Fibroblast of skin of scalp (primary cell): Measurements from ENCODE around the gene PRICKLE4.
"Not testable (repeated sequence)": the region's sequence is repeated elsewhere in the genome, so short reads cannot be mapped to it uniquely, and the experiment has no call there.

Experiments used
- DNase-seq: peaks from one replicate; pipeline ENCODE4 v3.0.0-alpha.2; 2013

The PRICKLE4 gene

GRCh38 chr6:41746107-41746506 lies 34.5 kb upstream of the PRICKLE4 start:
- no peak for DNase-seq

- no peak for DNase-seq
These were observed 33.1 kb upstream of the PRICKLE4 start, which contains the start of gene PGC for GRCh38 chr6:41747256-41748101. Gene PGC, minus strand, starts transcription at chr6:41747397. Its CDS starts 63 bp downstream, at chr6:41747334.

- DNase-seq, result no peak
These were observed 32.5 kb upstream of the PRICKLE4 start for GRCh38 chr6:41748102-41748477.

DNA sequence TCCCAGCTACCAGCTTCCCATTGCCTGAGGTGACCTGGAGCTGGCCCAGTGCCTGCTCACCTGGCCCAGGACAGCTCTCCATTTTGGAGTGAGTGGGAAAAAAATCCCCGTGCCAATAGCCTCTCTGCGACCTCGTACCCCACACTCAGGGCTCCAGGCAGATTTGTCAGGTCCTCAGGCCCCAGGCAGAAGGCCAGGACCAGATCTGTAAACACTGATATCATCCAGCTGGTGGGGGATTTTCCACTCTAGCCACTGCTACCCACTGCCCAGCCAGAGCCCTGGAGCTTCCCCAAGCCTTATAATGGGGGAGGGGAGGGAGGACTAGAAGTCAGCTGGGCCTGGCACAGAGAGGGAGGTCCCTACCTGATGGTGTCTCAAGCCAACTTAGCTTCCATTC lies 32.0 kb upstream of the PRICKLE4 start:
- DNase-seq, result no peak

DNA sequence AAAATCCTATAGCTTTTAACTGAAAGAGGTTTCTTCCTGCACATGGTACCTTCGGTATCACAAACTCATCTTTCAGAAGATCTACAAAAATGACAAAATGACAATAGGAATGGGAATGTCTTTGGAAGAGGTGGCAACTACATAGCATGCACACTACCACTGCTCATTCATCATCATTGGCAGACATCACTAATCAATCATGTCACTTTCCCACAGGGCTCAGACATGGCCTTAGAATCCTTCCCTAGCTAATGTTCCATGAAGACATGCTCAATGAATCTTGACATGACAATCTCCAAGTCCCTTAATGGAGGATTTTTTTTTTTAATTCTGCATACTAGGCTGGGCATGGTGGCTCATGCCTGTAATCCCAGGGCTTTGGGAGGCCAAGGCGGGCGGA lies 30.2 kb upstream of the PRICKLE4 start:
- no peak for DNase-seq

DNA sequence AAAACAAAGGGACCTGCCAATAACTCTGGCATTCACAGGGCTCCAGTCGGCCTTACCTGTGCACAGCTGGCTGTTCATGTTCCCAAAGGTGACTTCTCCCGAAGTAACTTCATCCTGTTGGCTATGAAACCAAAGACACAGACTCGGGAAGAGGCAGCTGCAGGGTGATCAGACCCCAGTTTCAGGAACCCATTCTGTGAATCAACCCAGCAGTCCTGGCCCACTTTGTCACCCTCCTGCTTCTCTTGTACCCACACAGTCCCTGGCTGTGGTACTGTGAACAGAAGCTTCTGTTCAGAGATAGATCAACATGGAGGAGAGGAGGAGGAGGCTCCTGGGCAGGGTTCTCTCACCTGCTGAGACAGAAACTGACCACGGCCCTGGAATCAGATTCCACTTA lies 24.7 kb upstream of the PRICKLE4 start:
- no peak for DNase-seq

DNA sequence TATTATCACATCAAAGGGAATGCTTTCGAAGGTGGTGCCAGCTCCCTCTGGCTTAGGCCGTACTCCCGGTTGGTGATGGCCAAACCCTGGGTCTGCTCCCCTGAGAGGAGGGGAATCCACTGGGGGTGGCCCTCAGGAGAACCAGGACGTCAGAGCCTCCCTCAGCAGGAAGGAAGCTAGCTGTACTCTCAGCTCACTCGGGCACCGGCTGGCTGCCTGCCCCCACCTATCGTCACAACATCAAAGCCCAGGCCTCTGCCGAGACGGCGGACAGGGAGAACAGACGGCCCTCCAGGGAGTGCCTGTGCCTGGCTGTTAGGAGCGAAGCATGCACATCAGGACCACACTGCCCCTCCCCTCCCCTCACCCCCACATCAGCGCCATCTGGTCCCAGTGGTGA lies 24.2 kb upstream of the PRICKLE4 start:
- DNase-seq, result no peak

DNA sequence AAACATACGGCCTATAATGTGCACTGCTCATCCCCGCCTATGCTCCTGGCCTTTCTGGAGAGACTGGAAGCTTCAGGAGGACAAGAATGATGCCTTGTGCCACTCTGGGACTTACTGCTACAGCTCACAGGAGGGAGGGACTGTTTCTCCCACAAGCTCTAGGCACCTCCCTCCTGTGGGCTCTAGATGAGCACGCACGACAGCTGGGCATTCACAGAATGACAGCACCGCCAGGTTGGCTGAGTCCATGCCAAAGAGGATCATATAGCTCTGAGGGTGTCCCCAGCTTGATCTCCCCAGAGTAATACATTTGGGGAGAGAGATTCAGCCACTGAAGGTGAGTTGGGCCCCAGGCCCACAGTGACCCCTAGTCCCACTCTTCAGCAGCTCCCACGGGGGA lies 23.3 kb upstream of the PRICKLE4 start:
- DNase-seq, result no peak

GRCh38 chr6:41757931-41758640 lies 22.5 kb upstream of the PRICKLE4 start:
- DNase-seq, result no peak

GRCh38 chr6:41758641-41759035 lies 21.9 kb upstream of the PRICKLE4 start:
- no peak for DNase-seq

- DNase-seq, result no peak
These were observed 21.3 kb upstream of the PRICKLE4 start for GRCh38 chr6:41759106-41759904.

- no peak for DNase-seq
These were observed 20.5 kb upstream of the PRICKLE4 start for GRCh38 chr6:41759905-41760579.

DNA sequence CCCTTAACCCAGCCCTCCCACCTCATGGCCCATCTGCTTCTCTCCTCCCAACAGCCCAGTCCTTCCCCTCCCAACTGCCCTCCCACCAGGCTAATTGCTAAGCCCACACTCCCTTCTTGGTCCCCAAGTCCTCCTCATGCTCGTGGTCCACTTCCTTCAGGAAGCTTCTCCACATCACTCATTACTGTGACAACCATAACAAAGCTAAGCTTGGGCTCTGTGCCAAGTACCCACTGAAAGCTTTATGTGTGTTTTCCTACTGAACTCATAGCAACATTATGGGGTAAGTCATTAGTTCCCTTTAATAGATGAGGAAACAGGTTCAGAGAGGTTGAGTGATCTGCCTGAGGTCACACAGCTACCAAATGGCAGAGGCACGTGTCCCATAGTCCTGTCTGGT lies 17.1 kb upstream of the PRICKLE4 start:
- DNase-seq, result no peak

DNA sequence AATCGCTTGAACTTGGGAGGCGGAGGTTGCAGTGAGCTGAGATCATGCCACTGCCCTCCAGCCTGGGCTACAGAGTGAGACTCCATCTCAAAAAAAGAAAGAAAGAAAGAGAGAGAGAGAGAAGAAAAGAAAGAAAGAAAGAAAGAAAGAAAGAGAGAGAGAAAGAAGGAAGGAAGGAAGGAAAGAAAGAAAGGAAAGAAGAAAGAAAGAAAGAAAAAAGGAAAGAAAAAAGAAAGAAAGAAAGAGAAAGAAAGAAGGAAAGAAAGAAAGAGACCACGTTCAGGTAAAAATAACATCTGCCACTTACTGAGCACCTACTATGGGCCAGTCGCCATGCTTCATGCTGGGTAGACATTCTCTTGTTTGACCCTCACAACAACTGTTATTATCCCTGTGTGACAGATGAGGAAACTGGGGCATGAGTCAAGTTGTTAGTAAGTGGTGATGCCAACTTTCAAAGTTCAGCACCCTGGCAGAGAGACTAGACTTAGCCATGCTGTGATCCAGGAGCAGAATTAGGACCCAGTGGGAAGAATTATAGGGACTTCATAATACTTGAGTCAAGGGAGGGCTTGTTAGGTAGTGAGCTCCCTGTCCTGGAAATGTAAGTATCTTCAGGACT lies 14.4 kb upstream of the PRICKLE4 start:
- not testable (repeated sequence) for DNase-seq

GRCh38 chr6:41767112-41767833 lies 13.3 kb upstream of the PRICKLE4 start:
- peak; percentile 68 for DNase-seq

- DNase-seq, result no peak
These were observed 11.9 kb upstream of the PRICKLE4 start for GRCh38 chr6:41768545-41769308.

DNA sequence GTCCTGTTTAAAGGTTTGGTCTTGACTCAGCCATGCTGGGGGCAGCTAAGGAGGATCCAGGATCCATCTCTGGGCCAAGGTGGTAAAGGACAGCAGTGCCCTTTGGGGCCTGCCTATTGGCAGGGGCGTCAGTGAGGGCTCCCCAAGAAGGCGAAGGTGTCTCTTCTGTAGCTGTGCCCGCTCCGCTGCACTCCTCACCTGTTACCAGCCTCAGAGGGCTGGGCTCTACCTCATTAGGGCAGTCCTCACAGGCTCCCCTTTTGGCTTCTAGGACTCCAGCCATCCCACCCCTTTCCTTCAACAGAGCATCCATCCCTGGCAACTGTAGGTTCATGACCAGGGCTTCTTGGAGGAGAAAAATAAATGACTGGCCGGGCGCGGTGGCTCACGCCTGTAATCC lies 11.2 kb upstream of the PRICKLE4 start:
- DNase-seq, result no peak

GRCh38 chr6:41770381-41771057 lies 10.1 kb upstream of the PRICKLE4 start:
- no peak for DNase-seq

DNA sequence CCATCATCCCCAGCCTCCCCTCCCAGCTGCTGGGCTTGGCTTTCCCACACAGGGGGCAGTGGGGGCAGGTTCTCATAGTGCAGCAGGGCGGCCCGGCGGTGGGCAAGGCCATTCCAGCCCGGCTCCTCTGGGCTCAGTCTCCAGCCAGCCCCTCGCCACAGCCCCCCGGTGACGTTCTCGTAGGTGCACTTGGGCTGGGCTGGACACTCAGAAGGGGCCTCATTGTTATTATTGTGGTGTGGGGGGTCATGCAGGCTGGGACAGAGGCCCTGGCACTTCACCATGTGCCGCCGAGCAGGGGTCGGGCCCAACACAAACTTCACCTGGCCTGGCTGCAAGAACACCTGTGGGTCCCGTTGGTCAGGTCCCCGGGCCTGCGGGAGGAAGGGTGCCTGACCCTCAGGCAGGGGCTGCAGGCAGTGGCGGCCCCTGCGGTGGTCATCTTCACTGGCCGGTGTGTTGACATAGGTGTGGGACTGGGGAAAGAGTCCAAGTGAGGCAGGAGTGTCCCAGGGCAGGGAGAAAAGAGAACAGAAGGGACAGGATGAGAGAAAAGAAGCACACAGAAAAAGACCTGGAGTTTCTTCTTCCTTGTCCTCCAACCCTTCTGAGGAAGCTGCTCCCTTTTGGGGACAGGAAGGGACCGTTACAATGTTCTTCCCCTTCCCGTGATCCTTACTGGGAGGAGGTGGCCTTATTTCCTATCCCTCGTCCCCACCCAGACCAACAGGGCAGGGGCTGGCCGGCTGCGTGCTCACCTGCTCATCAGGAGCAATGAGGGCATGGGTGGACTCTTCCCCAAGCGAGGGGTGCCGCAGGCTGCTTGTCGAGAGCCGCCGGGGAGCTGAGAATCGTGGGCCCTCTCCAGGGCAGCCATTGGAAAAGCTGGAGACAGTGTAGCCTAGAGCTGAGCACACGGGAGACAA lies 9.3 kb upstream of the PRICKLE4 start:
- DNase-seq, result no peak
